Adrenal gland (tissue), 5 donors: ENCODE data around the gene EXOC6B.

Source experiments
- POLR2A ChIP-seq, 2 donors: fragments of 450-650 bp; IDR thresholded peaks; one replicate each; pipeline ENCODE4 v1.6.1; 2017; ENCODE audit warnings: antibody characterized with exemption in 2 of 2, mild to moderate bottlenecking in 2 of 2, moderate library complexity in 1 of 2
- TF ChIP-seq, protein P1 (sequence below), 6 experiments: fragments of 450-650 bp in 4 of 6; fragments of 200-600 bp in 2 of 6; sonication (generic) in 1 of 6; IDR thresholded peaks; 1 replicate in 5 of 6; 2 replicates in 1 of 6; pipeline versions ENCODE4 v1.5.1 to v1.8.0; 2016 to 2021; ENCODE audit warnings: antibody characterized with exemption in 6 of 6, mild to moderate bottlenecking in 2 of 6, moderate library complexity in 1 of 6
- donor health status: DM: no; HTN: no; CAD: no.

DNA sequence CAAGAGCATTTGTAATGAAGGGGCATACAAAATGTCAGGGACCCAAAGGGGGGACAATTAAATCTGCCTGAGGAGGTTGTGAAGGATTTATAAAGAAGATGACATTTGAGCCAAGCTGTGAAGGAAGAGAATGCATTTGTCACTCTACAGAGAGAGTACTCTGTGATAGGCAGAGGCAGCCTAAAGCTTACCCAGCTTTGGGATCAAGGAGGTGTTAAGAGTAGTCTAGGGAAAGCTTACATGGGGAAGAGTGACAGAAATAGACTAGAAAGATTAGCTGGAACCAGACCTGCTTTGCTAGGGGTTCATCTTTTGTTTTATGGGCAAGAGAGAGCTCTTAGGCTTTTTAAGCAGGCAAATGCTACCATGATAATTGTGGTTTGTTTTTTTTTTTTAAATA lies 509.1 kb downstream of the EXOC6B start:
- TF ChIP-seq POLR2A (IDR thresholded peaks at IDR 0.05): no peak
- TF ChIP-seq, protein P1, sequence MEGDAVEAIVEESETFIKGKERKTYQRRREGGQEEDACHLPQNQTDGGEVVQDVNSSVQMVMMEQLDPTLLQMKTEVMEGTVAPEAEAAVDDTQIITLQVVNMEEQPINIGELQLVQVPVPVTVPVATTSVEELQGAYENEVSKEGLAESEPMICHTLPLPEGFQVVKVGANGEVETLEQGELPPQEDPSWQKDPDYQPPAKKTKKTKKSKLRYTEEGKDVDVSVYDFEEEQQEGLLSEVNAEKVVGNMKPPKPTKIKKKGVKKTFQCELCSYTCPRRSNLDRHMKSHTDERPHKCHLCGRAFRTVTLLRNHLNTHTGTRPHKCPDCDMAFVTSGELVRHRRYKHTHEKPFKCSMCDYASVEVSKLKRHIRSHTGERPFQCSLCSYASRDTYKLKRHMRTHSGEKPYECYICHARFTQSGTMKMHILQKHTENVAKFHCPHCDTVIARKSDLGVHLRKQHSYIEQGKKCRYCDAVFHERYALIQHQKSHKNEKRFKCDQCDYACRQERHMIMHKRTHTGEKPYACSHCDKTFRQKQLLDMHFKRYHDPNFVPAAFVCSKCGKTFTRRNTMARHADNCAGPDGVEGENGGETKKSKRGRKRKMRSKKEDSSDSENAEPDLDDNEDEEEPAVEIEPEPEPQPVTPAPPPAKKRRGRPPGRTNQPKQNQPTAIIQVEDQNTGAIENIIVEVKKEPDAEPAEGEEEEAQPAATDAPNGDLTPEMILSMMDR (IDR thresholded peaks at IDR 0.05): no peak
